Stimulated activated CD4-positive, alpha-beta T cell treated with anti-CD3 and anti-CD28 coated beads, Interleukin-15, amount 100 ng/mL, for 48 hours (primary cell): ENCODE data around the gene ZNF324.
A peak's percentile ranks its signal among the peaks of the same experiment; 100 is the strongest.
"Not testable (repeated sequence)": the region's sequence is repeated elsewhere in the genome, so short reads cannot be mapped to it uniquely, and the experiment has no call there.

Experiments
- DNase-seq, 2 donors: peaks; one replicate each; pipeline ENCODE4 v3.0.0-alpha.2; 2020; ENCODE audit warnings: low read depth in 2 of 2

Gene ZNF324

GRCh38 chr19:58500242-58500641 lies 33.4 kb downstream of the ZNF324 start:
- DNase-seq = no peak

- DNase-seq = not testable (repeated sequence)
These were observed 40.8 kb downstream of the ZNF324 start for GRCh38 chr19:58507602-58508223.

GRCh38 chr19:58509731-58510083 lies 42.8 kb downstream of the ZNF324 start:
- no peak for DNase-seq

GRCh38 chr19:58510084-58510862 lies 43.4 kb downstream of the ZNF324 start:
- no peak for DNase-seq

GRCh38 chr19:58511353-58512208 lies 44.7 kb downstream of the ZNF324 start, which contains the start of gene SLC27A5:
TSS of gene SLC27A5 (minus strand) at chr19:58511992. CDS start at chr19:58511955, 37 bp downstream.
- no peak for DNase-seq

- no peak for DNase-seq
These were observed 46.4 kb downstream of the ZNF324 start for GRCh38 chr19:58513213-58513693.

- DNase-seq = peak; percentile 93 to 97
These were observed 47.0 kb downstream of the ZNF324 start for GRCh38 chr19:58513694-58514563.

- no peak for DNase-seq
These were observed 47.7 kb downstream of the ZNF324 start for GRCh38 chr19:58514564-58515022.

GRCh38 chr19:58515259-58515658 lies 48.4 kb downstream of the ZNF324 start:
- no peak for DNase-seq

GRCh38 chr19:58516246-58516836 lies 49.5 kb downstream of the ZNF324 start:
- DNase-seq = no peak

GRCh38 chr19:58516964-58517833 lies 50.3 kb downstream of the ZNF324 start:
- DNase-seq = no peak

GRCh38 chr19:58518256-58519086 lies 51.6 kb downstream of the ZNF324 start:
- no peak for DNase-seq

GRCh38 chr19:58519087-58519354 lies 52.1 kb downstream of the ZNF324 start:
- DNase-seq = peak in 1 of 2 donors; percentile 47

GRCh38 chr19:58519355-58520256 lies 52.7 kb downstream of the ZNF324 start, which contains the start of gene ZBTB45:
TSS of gene ZBTB45 (minus strand) at chr19:58519810. CDS start at chr19:58517673, 2,137 bp downstream.
- DNase-seq = peak; percentile 88 to 90

- DNase-seq = no peak
These were observed 53.3 kb downstream of the ZNF324 start for GRCh38 chr19:58520257-58520599.

GRCh38 chr19:58521651-58522050 lies 54.8 kb downstream of the ZNF324 start:
- no peak for DNase-seq

- no peak for DNase-seq
These were observed 55.8 kb downstream of the ZNF324 start for GRCh38 chr19:58522709-58523108.
